ENCODE results near the gene RAB40B. TPM values are rescaled to one million over a fixed set of nuclear protein-coding genes. Genes with fewer than 3 reads are reported as not detected.

Gene RAB40B
- polyA plus RNA-seq, 3 donors = 6.1 to 12.5 (median 8.6) TPM

DNA sequence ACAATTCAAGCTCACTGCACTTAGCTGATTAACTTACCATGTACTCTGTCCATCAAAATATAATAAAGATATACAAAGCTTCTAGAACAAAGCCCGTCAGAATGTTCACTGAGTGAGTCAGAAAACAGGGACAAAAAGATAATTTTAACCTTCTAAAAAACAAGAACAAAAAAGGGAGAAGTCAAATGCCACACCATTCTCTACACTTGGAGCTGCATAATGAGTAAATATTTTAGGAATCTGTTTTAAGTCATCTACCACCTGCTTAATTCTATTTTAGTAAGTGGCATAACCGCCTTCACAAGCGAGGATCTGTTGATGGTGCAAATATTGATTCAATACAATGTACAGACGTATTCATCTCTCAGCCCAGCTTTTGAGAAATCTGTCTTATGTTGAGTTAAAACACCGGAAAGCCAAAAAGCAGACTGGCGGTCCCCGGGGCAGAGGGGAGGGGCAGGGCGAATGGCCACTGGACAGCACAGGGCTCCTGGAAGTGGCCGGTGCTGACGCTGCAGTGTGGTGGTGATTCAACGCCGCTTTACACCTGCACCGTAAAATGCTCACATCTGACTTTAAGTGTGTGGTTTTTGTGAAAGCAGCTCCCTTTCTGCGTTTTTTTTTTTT is 20.1 kb downstream of the RAB40B start:
- no peak overlapping the region for H3K27ac ChIP-seq (ENCODE audit: low read depth, low read length)
- WGBS, 3 donors = 86 to 91% (median 89%) methylated on average over 13 to 14 of the region's 14 CpGs

DNA sequence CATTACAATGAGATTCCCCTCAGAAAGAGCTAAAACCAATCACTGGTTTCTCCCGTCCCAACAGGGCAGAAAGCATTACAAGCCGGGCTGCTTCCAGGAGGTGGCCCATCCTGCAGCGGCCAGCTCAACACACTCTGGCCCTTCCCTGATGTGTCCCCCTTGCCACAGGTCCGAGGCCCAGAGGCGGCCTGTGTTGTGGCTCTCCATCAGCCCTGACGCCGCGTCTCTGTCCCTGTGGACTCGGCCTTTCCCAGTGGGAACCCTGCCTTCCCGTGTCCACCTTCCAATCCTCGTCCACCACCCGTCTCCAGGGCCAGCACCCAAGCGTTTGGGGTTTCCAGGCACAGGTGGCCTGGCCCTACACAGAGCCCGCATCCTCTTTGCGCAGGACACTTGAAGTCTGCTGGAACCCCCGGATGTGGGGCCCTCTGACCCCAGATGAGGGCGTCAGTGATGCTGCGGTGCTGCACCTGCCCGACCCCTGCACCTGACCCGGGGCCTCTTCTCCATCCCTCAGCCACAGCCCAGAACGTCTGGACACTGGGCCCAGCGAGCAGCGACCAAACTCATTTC is 21.1 kb downstream of the RAB40B start:
- 87 to 90% (median 88%) methylated on average over 23 of the region's 23 CpGs for WGBS, 3 donors
- H3K27ac ChIP-seq (ENCODE audit: low read depth, low read length) = no peak overlapping the region

DNA sequence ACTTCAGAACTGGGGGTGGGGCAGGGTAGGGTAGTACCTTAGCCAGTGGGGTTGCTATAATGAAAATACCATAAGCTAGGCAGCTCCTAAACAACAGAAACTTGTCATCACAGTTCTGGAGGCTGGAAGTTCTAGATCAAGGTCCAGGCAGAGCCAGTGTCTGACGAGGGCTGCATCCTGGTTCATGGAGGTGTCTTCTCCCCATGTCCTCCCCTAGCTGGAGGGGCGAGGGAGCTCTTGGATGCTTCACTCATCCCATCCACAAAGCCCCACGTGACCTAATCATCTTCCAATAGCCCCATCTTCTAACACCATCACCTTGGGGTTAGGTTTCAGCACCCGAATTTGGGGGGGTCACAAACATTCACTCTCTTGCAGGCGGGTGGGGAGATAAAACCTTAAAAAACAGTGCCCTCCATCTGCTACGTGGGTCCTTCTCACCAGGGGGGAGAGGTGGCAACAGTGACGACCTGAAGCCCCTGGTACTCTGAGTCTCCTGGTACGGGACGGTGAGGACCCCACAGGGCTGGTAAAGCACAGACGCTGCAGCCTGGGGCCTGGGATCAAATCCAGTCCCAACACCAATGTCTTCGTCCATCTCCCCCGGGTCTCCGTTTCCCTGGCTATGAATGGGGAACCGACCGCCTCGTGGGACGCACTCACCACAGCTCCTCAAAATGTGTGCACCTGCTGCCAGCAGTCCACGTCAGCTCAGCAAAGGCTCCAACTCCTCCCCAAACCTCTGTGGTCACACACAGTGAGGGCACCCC is 22.8 kb downstream of the RAB40B start:
- H3K27ac ChIP-seq (ENCODE audit: low read depth, low read length) = no peak overlapping the region
- WGBS, 3 donors = 87 to 90% (median 87%) methylated on average over 18 of the region's 18 CpGs

GRCh38 chr17:82674656-82675475 is 23.6 kb downstream of the RAB40B start:
- WGBS, 3 donors = 75 to 81% (median 78%) methylated on average over 20 of the region's 20 CpGs
- H3K27ac ChIP-seq (ENCODE audit: low read depth, low read length) = no peak overlapping the region

DNA sequence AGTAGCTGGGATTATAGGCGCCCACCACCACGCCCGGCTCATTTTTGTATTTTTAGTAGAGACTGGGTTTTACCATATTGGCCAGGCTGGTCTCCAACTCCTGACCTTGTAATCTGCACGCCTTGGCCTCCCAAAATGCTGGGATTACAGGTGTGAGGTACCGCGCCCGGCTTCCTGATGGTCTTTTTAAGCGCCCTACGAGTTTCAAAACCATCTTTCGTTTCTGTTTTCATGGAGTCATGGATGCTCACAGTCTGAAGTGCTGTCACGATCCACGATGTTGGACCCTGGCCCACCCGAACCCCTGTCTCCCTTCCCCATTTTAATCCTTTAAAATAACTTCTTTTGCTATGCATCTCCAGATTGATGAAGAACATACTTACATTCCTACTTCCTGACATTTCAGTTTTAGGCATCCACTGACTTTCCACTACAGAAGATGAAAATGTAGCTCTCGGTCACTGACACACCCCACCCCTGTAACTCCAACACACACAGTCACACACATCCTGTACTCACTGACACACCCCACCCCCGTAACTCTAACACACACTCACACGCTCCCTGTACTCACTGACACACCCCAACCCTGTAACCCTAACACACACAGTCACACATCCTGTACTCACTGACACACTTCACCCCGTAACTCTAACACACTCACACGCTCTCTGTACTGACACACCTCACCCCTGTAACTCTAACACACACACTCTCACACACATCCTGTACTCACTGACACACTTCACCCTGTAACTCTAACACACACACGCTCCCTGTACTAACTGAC is 27.6 kb downstream of the RAB40B start:
- no peak overlapping the region for H3K27ac ChIP-seq (ENCODE audit: low read depth, low read length)
- WGBS, 3 donors = 92 to 96% (median 93%) methylated on average over 19 of the region's 19 CpGs

DNA sequence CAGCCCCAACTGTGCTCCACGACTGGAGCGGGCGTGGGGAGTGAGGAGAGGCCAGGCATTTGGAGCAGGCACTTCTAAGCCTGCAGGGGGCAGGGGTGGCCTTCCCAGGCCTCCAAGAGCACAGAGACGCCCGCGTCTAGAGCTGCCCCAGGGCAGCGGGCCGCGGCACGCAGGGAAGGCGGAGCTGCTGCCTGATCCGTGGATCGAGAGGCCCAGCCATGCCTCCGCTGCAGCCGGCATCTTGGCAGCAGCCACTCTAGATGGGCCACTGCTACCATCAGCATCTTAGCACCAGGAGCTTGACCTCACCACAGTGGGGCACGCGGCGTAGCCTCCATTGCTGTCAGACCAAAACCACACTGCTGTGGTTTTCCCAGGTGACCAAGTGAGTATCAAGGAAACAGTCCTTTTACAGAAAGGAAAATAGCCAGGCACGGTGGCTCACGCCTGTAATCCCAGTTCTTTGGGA is 29.8 kb downstream of the RAB40B start:
- H3K27ac ChIP-seq (ENCODE audit: low read depth, low read length) = no peak overlapping the region
- WGBS, 3 donors = 41 to 51% (median 42%) methylated on average over 20 of the region's 20 CpGs

GRCh38 chr17:82668024-82668630 is 30.4 kb downstream of the RAB40B start:
- no peak overlapping the region for H3K27ac ChIP-seq (ENCODE audit: low read depth, low read length)
- 74 to 80% (median 76%) methylated on average over 16 of the region's 16 CpGs for WGBS, 3 donors

- no peak overlapping the region for H3K27ac ChIP-seq (ENCODE audit: low read depth, low read length)
- 91 to 97% (median 91%) methylated on average over 15 of the region's 15 CpGs for WGBS, 3 donors
Observed at GRCh38 chr17:82667668-82668000, 30.9 kb downstream of the RAB40B start.

DNA sequence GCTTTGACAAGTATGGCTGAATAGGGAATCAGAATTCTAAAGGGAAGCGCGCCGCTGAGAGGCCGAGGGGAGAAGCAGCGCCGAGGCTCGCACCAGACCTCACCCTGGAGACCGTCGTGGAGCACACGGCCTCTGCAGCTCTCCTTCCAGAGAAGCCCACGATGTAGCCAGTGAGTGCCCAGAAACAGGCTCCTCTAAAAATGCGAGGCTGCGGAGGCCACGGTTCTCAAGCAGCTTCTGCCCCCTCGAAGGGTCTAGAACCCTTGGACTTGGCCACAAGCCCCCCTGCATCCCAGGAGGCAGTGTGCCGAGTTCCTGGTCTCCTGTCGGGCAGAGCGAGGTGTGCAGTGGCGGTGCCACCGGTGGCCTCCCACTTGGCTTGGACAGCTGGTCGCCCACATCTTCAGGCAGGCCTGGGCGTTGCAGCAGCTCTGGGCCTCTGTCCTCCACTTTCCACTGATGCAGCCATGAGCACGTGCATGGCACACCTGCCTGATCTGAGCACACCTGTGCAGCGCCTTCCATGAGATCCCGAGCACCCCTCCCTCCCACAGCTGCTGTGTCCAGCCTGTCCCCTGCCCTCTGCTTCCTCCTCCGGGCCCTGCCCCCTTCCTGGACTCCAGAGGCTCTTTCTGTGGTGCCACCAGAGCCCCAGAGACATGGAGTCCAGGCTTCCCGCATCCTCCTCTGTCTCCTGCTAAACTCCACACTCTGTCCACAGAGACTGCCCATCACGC is 31.4 kb downstream of the RAB40B start:
- H3K27ac ChIP-seq (ENCODE audit: low read depth, low read length) = no peak overlapping the region
- WGBS, 3 donors = 92% methylated on average over 28 of the region's 28 CpGs

GRCh38 chr17:82665891-82666290 is 32.6 kb downstream of the RAB40B start:
- WGBS, 3 donors = 83 to 94% (median 92%) methylated on average over 6 of the region's 6 CpGs
- no peak overlapping the region for H3K27ac ChIP-seq (ENCODE audit: low read depth, low read length)

DNA sequence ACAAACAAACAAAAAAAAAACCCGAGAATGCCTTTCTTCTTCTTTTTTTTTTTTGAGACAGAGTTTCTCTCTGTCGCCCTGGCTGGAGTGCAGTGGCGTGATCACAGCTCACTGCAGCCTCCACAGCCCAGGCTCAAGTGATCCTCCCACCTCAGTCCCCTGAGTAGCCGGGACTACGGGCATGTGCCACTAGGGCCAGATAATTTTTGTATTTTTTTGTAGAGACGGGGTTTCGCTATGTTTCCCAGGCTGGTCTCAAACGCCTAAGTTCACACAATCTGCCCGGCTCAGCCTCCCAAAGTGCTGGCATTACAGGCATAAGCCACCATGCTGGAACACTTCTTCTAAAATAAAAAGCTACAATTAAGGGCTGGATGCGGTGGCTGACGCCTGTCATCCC is 33.3 kb downstream of the RAB40B start:
- 88 to 92% (median 91%) methylated on average over 11 of the region's 11 CpGs for WGBS, 3 donors
- no peak overlapping the region for H3K27ac ChIP-seq (ENCODE audit: low read depth, low read length)

DNA sequence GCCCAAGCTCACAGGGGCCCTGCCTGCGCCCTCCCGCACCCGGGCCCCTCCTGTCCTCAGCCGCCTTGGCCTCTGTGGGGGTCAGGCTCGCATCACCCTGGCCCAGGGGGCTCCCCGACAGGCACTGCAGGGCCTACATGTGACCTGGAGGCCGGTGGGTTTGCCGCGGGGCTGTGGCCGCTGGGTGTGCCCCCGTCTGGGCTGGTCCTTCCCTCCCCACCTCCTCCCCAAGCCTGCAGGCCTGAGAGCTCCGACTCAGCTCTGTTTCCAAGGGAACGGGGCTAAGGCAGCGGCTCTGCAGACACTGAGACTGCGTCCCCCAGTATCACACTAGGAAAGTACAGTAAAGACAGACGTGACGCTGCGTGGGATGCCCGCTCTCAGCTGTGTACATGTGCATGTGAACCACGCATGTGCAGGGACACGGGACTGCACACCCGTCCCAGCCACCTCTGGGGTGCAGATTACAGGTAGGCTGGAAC is 33.8 kb downstream of the RAB40B start:
- whole genome bisulfite sequencing, 3 donors = 86 to 91% (median 88%) methylated on average over 22 of the region's 22 CpGs

GRCh38 chr17:82664276-82664575 is 34.3 kb downstream of the RAB40B start:
- WGBS, 3 donors = 89 to 93% (median 93%) methylated on average over 13 to 17 of the region's 17 CpGs
- no peak overlapping the region for H3K27ac ChIP-seq (ENCODE audit: low read depth, low read length)

More for the DNA sequence above, 33.8 kb downstream of the RAB40B start:
- H3K27ac ChIP-seq (ENCODE audit: low read depth, low read length) = no peak overlapping the region

- H3K27ac ChIP-seq (ENCODE audit: low read depth, low read length) = no peak overlapping the region
- WGBS, 3 donors = 88 to 92% (median 90%) methylated on average over 31 to 39 of the region's 39 CpGs
Observed at GRCh38 chr17:82663381-82664275, 34.9 kb downstream of the RAB40B start.

DNA sequence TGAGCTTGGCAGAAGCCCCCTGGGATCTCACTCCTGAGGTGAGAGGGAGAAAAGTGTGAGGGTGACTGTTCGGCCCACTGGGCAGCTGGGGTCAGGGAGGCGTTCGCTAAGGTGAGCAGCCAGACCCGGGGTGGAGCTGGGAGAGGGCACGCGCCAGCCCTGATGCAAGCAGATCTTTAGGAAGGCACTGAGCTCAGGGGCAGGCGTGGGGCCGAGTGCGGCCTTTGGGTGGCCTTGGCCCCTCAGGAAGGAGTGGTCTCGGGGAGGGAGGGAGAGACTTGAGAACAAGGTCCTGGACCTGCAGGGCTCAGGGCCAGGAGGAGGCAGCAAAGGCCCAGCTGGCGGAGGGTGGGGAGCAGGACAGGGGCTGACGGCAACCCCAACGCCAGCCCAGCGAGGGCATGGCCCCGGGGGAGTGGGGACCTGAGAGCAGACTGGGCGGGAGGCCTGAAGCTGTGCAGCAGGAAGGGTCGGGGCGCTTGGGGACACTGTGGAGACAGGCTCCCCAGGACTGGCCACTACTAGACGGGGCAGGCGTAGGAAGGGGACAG is 35.7 kb downstream of the RAB40B start:
- 92 to 96% (median 93%) methylated on average over 20 of the region's 20 CpGs for WGBS, 3 donors
- H3K27ac ChIP-seq (ENCODE audit: low read depth, low read length) = no peak overlapping the region

Data from adipose tissue (tissue), 3 donors.